ENCODE data around the gene CDC123. TPM values are rescaled to one million over a fixed set of nuclear protein-coding genes. Genes with fewer than 3 reads are reported as not detected.
"Not testable (repeated sequence)": the region's sequence is repeated elsewhere in the genome, so short reads cannot be mapped to it uniquely, and the experiment has no call there.

Gene CDC123
- 118 and 119 TPM in 2 replicates for total RNA-seq (2014; rRNA removed; shearing (Covaris generic))

DNA sequence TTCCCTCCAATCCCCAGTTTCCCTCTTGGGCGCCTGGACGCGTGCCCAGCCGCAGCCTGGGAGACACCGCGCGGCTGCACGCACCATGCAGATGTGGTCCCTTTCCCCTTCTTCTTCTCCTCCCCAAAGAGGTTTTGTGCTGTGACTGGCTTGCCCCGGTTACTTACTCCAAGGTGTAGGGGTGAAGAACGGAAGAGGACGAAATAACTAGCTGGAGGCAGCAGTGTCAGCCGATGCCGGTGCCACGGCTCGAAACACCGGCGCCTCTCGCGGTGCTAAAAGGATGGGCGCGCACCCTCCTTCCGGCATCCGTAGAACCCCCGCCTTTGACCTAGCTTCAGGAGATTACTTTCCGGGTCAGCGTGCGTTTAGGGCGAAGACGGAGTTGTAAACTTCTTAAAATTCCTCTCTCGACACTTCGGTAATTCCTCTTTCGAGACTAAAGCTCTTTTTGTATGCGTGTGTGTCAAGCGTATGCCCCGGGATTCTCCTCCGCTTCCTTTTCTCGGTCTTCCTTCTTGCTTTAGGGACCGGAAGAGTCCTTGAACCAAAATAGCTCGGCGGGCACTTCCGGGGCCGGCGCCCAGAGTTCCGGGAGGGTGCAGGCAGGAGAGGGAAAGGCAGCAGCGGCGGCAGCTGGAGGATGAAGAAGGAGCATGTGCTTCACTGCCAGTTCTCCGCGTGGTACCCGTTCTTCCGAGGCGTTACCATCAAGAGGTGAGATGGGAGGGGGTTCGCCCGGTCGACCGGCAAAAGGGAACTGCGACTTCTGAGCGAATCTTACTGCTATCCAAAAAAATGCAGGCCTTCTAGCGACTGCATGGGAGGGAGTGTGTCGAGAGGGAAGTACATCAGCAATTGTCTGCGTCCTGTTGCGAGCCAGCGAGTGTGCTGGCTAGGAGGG lies at the start of gene CDC123, which contains the start of gene NUDT5:
TSS of gene CDC123 (plus strand) at position 586 of the 904 bp plus-strand sequence. CDS start at position 644, 58 bp downstream.
TSS of gene NUDT5 (minus strand) at position 289 of the 904 bp plus-strand sequence. CDS start 9,600 bp downstream, outside the sequence.
- peaks cover 13% of the 10 kb centered on the region for H3K36me3 ChIP-seq
- H3K4me3 ChIP-seq = peak within 1 kb of the TSS; percentile 82
- DNase-seq = peak; percentile 87 to 88
- H3K9me3 ChIP-seq (replicated peaks) = no peaks in the 10 kb centered on the region
- H3K4me1 ChIP-seq = peaks cover 13% of the 10 kb centered on the region
- H3K27me3 ChIP-seq = no peaks in the 10 kb centered on the region
- H3K27ac ChIP-seq = peak within 1 kb of the TSS; percentile 86

DNA sequence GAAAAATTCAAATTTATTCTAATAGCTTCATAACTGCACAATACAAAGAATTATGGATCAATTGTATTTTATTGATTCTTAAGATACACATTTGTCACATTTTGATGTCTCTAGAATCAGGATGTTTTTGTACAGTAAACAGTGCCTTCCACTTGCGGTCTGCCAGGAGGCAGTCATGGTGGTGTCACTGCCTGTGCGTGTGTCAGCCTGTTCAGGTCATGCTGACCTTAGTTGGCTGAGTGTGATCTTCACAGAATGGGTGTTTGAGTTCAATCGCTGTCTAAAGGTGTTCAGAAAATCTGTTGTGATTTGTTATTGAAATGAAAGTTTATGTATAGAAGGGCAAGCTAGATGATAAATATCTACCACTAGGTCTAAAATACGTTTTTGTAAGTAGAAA lies 45.8 kb upstream of the CDC123 start:
- Histone ChIP-seq H3K27me3 (no peaks in the 10 kb centered on the region), H3K9me3 (replicated peaks) (no peaks in the 10 kb centered on the region), H3K27ac (no peak overlapping the region), H3K36me3 (0 out of 2 replicates have a peak, but pooled peaks cover 10% of the 10 kb centered on the region), H3K4me3 (no peak overlapping the region), H3K4me1 (no peaks in the 10 kb centered on the region)
- no peak for DNase-seq

GRCh38 chr10:12154516-12154915 lies 41.5 kb upstream of the CDC123 start:
- Histone ChIP-seq H3K36me3 (peaks cover 12% of the 10 kb centered on the region), H3K27me3 (no peaks in the 10 kb centered on the region), H3K9me3 (replicated peaks) (no peaks in the 10 kb centered on the region), H3K4me1 (no peaks in the 10 kb centered on the region), H3K27ac (no peak overlapping the region), H3K4me3 (no peak overlapping the region)
- no peak for DNase-seq

GRCh38 chr10:12156367-12157123 lies 39.4 kb upstream of the CDC123 start:
- Histone ChIP-seq H3K4me1 (no peaks in the 10 kb centered on the region), H3K4me3 (no peak overlapping the region), H3K27me3 (no peaks in the 10 kb centered on the region), H3K36me3 (peaks cover 7% of the 10 kb centered on the region), H3K27ac (no peak overlapping the region), H3K9me3 (replicated peaks) (no peaks in the 10 kb centered on the region)
- no peak for DNase-seq

DNA sequence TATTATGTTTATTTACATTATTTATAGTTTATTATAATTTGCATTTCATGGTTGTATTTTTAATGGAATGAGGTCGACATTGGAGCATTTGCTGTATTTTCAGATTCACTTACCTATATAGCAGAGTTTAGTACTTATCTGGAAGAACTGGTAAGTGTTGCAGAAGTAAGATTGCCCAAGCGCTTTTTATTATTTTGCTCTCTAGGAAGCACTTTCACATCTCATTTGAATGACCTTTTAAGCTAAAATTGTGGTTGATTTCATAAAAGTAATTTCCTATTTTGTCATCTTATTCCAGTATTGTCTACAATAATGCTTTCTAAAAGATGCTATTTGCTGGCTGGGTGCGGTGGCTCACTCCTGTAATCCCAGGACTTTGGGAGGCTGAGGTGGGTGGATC lies 37.9 kb upstream of the CDC123 start:
- DNase-seq = no peak
- H3K27ac ChIP-seq = no peak overlapping the region
- no peaks in the 10 kb centered on the region for H3K27me3 ChIP-seq
- peaks cover 10% of the 10 kb centered on the region for H3K36me3 ChIP-seq
- no peaks in the 10 kb centered on the region for H3K9me3 ChIP-seq (replicated peaks)
- H3K4me3 ChIP-seq = no peak overlapping the region
- H3K4me1 ChIP-seq = no peaks in the 10 kb centered on the region

- peaks cover 6% of the 10 kb centered on the region for H3K36me3 ChIP-seq
- no peak for DNase-seq
These were observed 35.3 kb upstream of the CDC123 start for GRCh38 chr10:12160664-12161063.

DNA sequence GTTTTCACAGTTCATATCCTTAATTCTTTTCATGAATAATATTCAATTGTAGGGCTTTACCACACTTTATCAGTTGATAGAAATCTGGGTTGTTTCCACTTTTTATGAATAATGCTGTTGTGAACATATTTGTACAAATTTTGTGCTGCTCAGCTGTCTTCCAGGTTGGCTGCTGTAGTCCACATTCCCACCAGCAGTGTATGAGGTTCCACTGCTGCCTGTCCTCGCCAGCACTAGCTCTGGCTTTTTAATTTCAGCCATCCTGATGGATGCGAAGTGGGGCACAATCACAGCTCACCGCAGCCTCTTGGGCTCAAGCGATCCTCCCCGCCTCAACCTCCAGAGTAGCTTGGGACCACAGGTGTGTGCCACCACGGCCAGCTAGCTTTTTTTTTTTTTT lies 33.1 kb upstream of the CDC123 start:
- H3K4me1 ChIP-seq = no peaks in the 10 kb centered on the region
- no peak for DNase-seq
- H3K27me3 ChIP-seq = no peaks in the 10 kb centered on the region
- no peak overlapping the region for H3K27ac ChIP-seq
- peaks cover 20% of the 10 kb centered on the region for H3K36me3 ChIP-seq
- no peaks in the 10 kb centered on the region for H3K9me3 ChIP-seq (replicated peaks)
- no peak overlapping the region for H3K4me3 ChIP-seq

More at GRCh38 chr10:12160664-12161063, 35.3 kb upstream of the CDC123 start:
- Histone ChIP-seq H3K27ac (no peak overlapping the region), H3K9me3 (replicated peaks) (no peaks in the 10 kb centered on the region), H3K27me3 (no peaks in the 10 kb centered on the region), H3K4me3 (no peak overlapping the region), H3K4me1 (no peaks in the 10 kb centered on the region)

DNA sequence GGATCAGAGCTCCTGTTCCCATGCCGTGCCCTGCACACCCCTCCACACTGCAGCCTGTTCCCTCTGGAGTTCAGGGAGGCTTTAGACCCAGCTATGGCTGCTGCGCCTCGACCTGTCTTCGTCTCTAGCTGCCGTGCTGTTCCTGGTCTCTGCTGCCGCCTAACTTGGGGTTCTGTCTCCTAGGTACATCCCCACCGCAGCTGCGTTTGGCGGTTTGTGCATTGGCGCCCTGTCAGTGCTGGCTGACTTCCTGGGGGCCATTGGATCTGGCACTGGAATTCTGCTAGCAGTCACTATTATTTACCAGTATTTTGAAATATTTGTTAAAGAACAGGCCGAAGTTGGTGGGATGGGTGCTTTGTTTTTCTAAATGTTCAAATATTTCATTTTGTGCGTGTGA lies 31.9 kb upstream of the CDC123 start:
- Histone ChIP-seq H3K4me1 (no peaks in the 10 kb centered on the region), H3K4me3 (no peak overlapping the region), H3K27me3 (no peaks in the 10 kb centered on the region), H3K9me3 (replicated peaks) (no peaks in the 10 kb centered on the region), H3K27ac (no peak overlapping the region), H3K36me3 (peaks cover 23% of the 10 kb centered on the region)
- DNase-seq = no peak

DNA sequence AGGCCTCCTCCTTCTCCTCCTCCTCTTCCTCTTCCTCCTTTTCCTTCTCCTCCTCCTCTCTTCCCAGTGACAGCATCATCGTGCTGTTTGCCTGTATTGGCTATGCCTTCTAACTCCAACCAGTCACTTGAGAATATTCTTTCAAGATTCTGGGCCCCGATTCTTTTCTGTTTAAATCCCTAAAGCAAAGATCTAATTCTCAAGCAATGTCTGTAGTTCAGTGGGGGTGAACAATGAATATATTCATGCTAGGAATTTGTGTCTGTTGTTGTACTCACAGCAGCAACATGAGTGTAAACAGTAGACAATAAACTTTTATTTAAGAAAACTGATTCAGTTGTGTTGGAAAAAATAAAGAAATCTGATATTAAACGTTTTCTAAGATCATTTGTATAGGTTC lies 31.0 kb upstream of the CDC123 start:
- H3K27me3 ChIP-seq = no peaks in the 10 kb centered on the region
- peaks cover 27% of the 10 kb centered on the region for H3K36me3 ChIP-seq
- no peaks in the 10 kb centered on the region for H3K9me3 ChIP-seq (replicated peaks)
- no peak for DNase-seq
- H3K4me3 ChIP-seq = no peak overlapping the region
- no peak overlapping the region for H3K27ac ChIP-seq
- H3K4me1 ChIP-seq = no peaks in the 10 kb centered on the region

GRCh38 chr10:12165999-12166775 lies 29.8 kb upstream of the CDC123 start:
- Histone ChIP-seq H3K4me1 (no peaks in the 10 kb centered on the region), H3K9me3 (replicated peaks) (no peaks in the 10 kb centered on the region), H3K36me3 (peaks cover 32% of the 10 kb centered on the region), H3K27me3 (no peaks in the 10 kb centered on the region), H3K4me3 (no peak overlapping the region), H3K27ac (no peak overlapping the region)
- no peak for DNase-seq

GRCh38 chr10:12171512-12171911 lies 24.5 kb upstream of the CDC123 start:
- H3K36me3 ChIP-seq = peaks cover 38% of the 10 kb centered on the region

GRCh38 chr10:12177642-12178041 lies 18.3 kb upstream of the CDC123 start:
- Histone ChIP-seq H3K4me3 (no peak overlapping the region), H3K36me3 (peaks cover 18% of the 10 kb centered on the region; the same call in 1 of the 2 replicates), H3K9me3 (replicated peaks) (no peaks in the 10 kb centered on the region), H3K27me3 (no peaks in the 10 kb centered on the region), H3K27ac (no peak overlapping the region), H3K4me1 (no peaks in the 10 kb centered on the region)
- DNase-seq = no peak

More at GRCh38 chr10:12171512-12171911, 24.5 kb upstream of the CDC123 start:
- H3K9me3 ChIP-seq (replicated peaks); H3K4me3 ChIP-seq; H3K4me1 ChIP-seq; H3K27me3 ChIP-seq; DNase-seq; H3K27ac ChIP-seq: not testable (repeated sequence)

DNA sequence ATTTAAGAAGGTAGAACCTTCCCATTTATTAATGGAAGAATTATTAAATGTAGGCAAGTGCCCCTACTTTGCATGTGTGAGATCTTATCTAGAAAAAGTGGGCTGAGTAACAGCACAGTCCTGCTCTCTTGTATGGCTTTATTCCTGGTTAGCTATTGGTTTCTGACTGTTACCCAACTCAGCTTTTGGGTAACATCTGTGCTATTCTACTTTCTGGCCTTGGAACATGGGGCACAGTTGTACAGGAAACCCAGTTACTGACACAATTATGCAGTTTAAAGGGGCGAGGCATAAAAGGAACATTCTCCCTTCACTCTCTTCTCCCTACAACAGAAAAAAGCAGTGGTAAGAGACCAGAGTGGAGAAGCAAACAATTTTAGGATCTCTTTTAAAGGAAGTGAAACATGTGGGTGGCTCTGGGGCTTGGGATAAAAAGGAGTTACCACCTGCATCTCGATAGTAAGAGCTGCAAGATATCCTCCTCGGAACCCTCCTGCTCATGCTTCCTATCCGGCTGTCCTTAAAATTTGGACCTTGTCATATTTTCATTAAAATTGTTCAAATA lies 16.3 kb upstream of the CDC123 start:
- Histone ChIP-seq H3K4me3 (no peak overlapping the region), H3K36me3 (peaks cover 18% of the 10 kb centered on the region; the same call in 1 of the 2 replicates), H3K4me1 (no peaks in the 10 kb centered on the region), H3K27ac (no peak overlapping the region), H3K27me3 (no peaks in the 10 kb centered on the region), H3K9me3 (replicated peaks) (no peaks in the 10 kb centered on the region)
- DNase-seq = no peak

All from SJCRH30 (cell line).